Suppressor macrophage treated with lipopolysaccharide for 4 hours (primary cell): Measurements from ENCODE around the gene LRRC37B.
"Not testable (repeated sequence)": the region's sequence is repeated elsewhere in the genome, so short reads cannot be mapped to it uniquely, and the experiment has no call there.

ENCODE experiments used
- DNase-seq: peaks from one replicate; pipeline ENCODE4 v3.0.0-alpha.2; 2020

LRRC37B gene

GRCh38 chr17:32006957-32007462 is at the start of gene LRRC37B:
Gene LRRC37B, plus strand, starts transcription at chr17:32007383. Its CDS starts 14,010 bp downstream, at chr17:32021393.
- DNase-seq: peak; percentile 89

GRCh38 chr17:31964131-31964530 is 43.1 kb upstream of the LRRC37B start:
- DNase-seq: not testable (repeated sequence)

- DNase-seq: no peak
These were observed 39.5 kb upstream of the LRRC37B start for GRCh38 chr17:31967648-31968047.

- not testable (repeated sequence) for DNase-seq
These were observed 36.8 kb upstream of the LRRC37B start for GRCh38 chr17:31970416-31970815.

- not testable (repeated sequence) for DNase-seq
These were observed 32.7 kb upstream of the LRRC37B start for GRCh38 chr17:31974269-31975071.

- not testable (repeated sequence) for DNase-seq
These were observed 31.8 kb upstream of the LRRC37B start for GRCh38 chr17:31975391-31975790.

GRCh38 chr17:31991821-31992220 is 15.4 kb upstream of the LRRC37B start:
- DNase-seq: not testable (repeated sequence)

- DNase-seq: no peak
These were observed 10.2 kb upstream of the LRRC37B start for GRCh38 chr17:31997005-31997404.

- no peak for DNase-seq
These were observed 498 bp downstream of the LRRC37B start for GRCh38 chr17:32007463-32008298.

GRCh38 chr17:32009262-32009542 is 2.0 kb downstream of the LRRC37B start:
- DNase-seq: no peak

- no peak for DNase-seq
These were observed 2.9 kb downstream of the LRRC37B start for GRCh38 chr17:32010114-32010513.

- DNase-seq: no peak
These were observed 8.2 kb downstream of the LRRC37B start for GRCh38 chr17:32015245-32016013.

- peak; percentile 39 for DNase-seq
These were observed 9.0 kb downstream of the LRRC37B start for GRCh38 chr17:32016231-32016630.

- no peak for DNase-seq
These were observed 12.0 kb downstream of the LRRC37B start for GRCh38 chr17:32019228-32019627.

GRCh38 chr17:32020943-32021614 is 13.9 kb downstream of the LRRC37B start:
- DNase-seq: no peak

- DNase-seq: no peak
These were observed 14.4 kb downstream of the LRRC37B start for GRCh38 chr17:32021615-32021955.

GRCh38 chr17:32022554-32022953 is 15.4 kb downstream of the LRRC37B start:
- DNase-seq: not testable (repeated sequence)

GRCh38 chr17:32027271-32027670 is 20.1 kb downstream of the LRRC37B start:
- not testable (repeated sequence) for DNase-seq

GRCh38 chr17:32033223-32033622 is 26.0 kb downstream of the LRRC37B start:
- no peak for DNase-seq

- not testable (repeated sequence) for DNase-seq
These were observed 26.6 kb downstream of the LRRC37B start for GRCh38 chr17:32033812-32034211.

- not testable (repeated sequence) for DNase-seq
These were observed 33.1 kb downstream of the LRRC37B start for GRCh38 chr17:32040246-32040645.

GRCh38 chr17:32041306-32041875 is 34.2 kb downstream of the LRRC37B start:
- DNase-seq: not testable (repeated sequence)
